Endothelial cell of umbilical vein (primary cell): Measurements from ENCODE around the gene SLC10A4. TPM values are rescaled to one million over a fixed set of nuclear protein-coding genes. Genes with fewer than 3 reads are reported as not detected.

ENCODE experiments used
- Bru-seq: library from RNA; stranded (reverse); fragments of 400-500 nt; gene quantifications from one replicate; lab custom pipeline; 2021; lab: Mats Ljungman, UMichigan
- BruChase-seq, 2 experiments: library from RNA; stranded (reverse); fragments of 400-500 nt; gene quantifications; one replicate each; lab custom pipeline; 2021; lab: Mats Ljungman, UMichigan
- BruUV-seq: library from RNA; stranded (reverse); fragments of 400-500 nt; replicated peaks from 2 replicates; lab custom pipeline; 2021; lab: Mats Ljungman, UMichigan
- CTCF ChIA-PET: fragments of 300-600, 350-600 bp; sonication (Branson Sonifier 250); formaldehyde crosslinking; loops from one replicate; lab custom pipeline; 2021; ENCODE audit warnings: antibody characterized with exemption, inconsistent platforms; lab: Charles Lee
- POLR2A ChIA-PET: fragments of 300-600, 350-600 bp; sonication (Branson Sonifier 250); formaldehyde crosslinking; loops from one replicate; lab custom pipeline; 2021; ENCODE audit warnings: antibody characterized with exemption, inconsistent platforms; lab: Charles Lee
- DNase-seq: peaks from one replicate; pipeline ENCODE4 v3.0.0-alpha.2; 2011; ENCODE audit warnings: low read depth, low spot score
- FAIRE-seq: peaks from 2 replicates; lab custom pipeline; 2011; peaks lifted over from hg19 to GRCh38; lab: Jason Lieb, UNC
- H2AFZ ChIP-seq: 2 replicates; pipeline ENCODE4 v1.6.0; 2012; ENCODE audit warnings: low read depth, low read length, control low read depth, inconsistent platforms
- H3K27ac ChIP-seq: 2 replicates; pipeline ENCODE4 v1.5.1; 2011; ENCODE audit warnings: low read depth, mild to moderate bottlenecking, control low read depth, low read length, moderate library complexity; ENCODE audit not compliant: insufficient read depth
- H3K27me3 ChIP-seq, 2 experiments: 2 replicates each; pipeline versions ENCODE4 v1.6.0 to v1.6.1; 2011; ENCODE audit warnings: low read length in 2 of 2, mixed read lengths in 1 of 2; ENCODE audit not compliant: control insufficient read depth in 2 of 2, insufficient read depth in 2 of 2
- H3K36me3 ChIP-seq, 2 experiments: 2 replicates in 1 of 2; 3 replicates in 1 of 2; pipeline ENCODE4 v1.5.1; 2011; ENCODE audit warnings: low read length in 2 of 2, mild to moderate bottlenecking in 1 of 2, moderate library complexity in 1 of 2; ENCODE audit not compliant: control insufficient read depth in 2 of 2, insufficient read depth in 2 of 2; ENCODE audit errors: extremely low read depth in 1 of 2
- H3K4me1 ChIP-seq: 3 replicates; pipeline ENCODE4 v1.5.1; 2011; ENCODE audit warnings: mild to moderate bottlenecking, low read length; ENCODE audit not compliant: control insufficient read depth, insufficient read depth; ENCODE audit errors: extremely low read depth
- H3K4me2 ChIP-seq: 2 replicates; pipeline ENCODE4 v1.6.1; 2011; ENCODE audit warnings: low read length, control low read depth, mixed read lengths; ENCODE audit not compliant: insufficient read depth
- H3K4me3 ChIP-seq, 3 experiments: fragments of 200-600 bp in 1 of 3; sonication (generic), shearing (Covaris generic) in 1 of 3; replicated peaks in 1 of 3; 2 replicates each; pipeline ENCODE4 v1.5.1; 2011 to 2016; ENCODE audit warnings: control low read depth in 3 of 3, low read length in 3 of 3, mild to moderate bottlenecking in 2 of 3, inconsistent platforms in 1 of 3, low read depth in 1 of 3, moderate library complexity in 1 of 3; ENCODE audit not compliant: insufficient read depth in 1 of 3
- H3K79me2 ChIP-seq: 2 replicates; pipeline ENCODE4 v1.6.0; 2012; ENCODE audit warnings: low read length, inconsistent platforms; ENCODE audit not compliant: control insufficient read depth, insufficient read depth
- H3K9ac ChIP-seq: replicated peaks from 2 replicates; pipeline ENCODE3; 2011; ENCODE audit warnings: low read length, control low read depth; ENCODE audit not compliant: insufficient read depth; ENCODE audit errors: extremely low read depth
- H3K9me1 ChIP-seq: replicated peaks from 3 replicates; pipeline ENCODE4 v1.6.0; 2011; ENCODE audit warnings: mild to moderate bottlenecking, low read length; ENCODE audit not compliant: control insufficient read depth, insufficient read depth; ENCODE audit errors: extremely low read depth
- H3K9me3 ChIP-seq: replicated peaks from 2 replicates; pipeline ENCODE4 v1.5.1; 2012; ENCODE audit warnings: low read length, inconsistent platforms; ENCODE audit not compliant: control insufficient read depth, insufficient read depth
- H4K20me1 ChIP-seq: replicated peaks from 2 replicates; pipeline ENCODE3; 2011; ENCODE audit warnings: mild to moderate bottlenecking, low read length; ENCODE audit not compliant: control insufficient read depth, insufficient read depth; ENCODE audit errors: extremely low read depth
- EZH2 ChIP-seq: IDR thresholded peaks from 2 replicates; pipeline ENCODE4 v1.6.1; 2012; ENCODE audit warnings: borderline replicate concordance, low read depth, mild to moderate bottlenecking, moderate library complexity, low read length, inconsistent platforms; ENCODE audit not compliant: severe bottlenecking
- FOS ChIP-seq: IDR thresholded peaks from 2 replicates; pipeline ENCODE4 v1.6.1; 2011; ENCODE audit warnings: mild to moderate bottlenecking, low read length, moderate library complexity, borderline replicate concordance; ENCODE audit not compliant: insufficient read depth
- GATA2 ChIP-seq: IDR thresholded peaks from 2 replicates; pipeline ENCODE4 v1.7.0; 2011; ENCODE audit warnings: low read depth, mild to moderate bottlenecking, moderate library complexity, mixed read lengths, low read length; ENCODE audit not compliant: insufficient read length, insufficient read depth
- JUN ChIP-seq: IDR thresholded peaks from 2 replicates; pipeline ENCODE4 v1.6.1; 2011; ENCODE audit warnings: borderline replicate concordance, low read depth; ENCODE audit not compliant: insufficient read length, insufficient read depth
- MAX ChIP-seq: IDR thresholded peaks from 2 replicates; pipeline ENCODE4 v1.6.1; 2011; ENCODE audit not compliant: insufficient read depth, insufficient read length
- MYC ChIP-seq: IDR thresholded peaks from one replicate; pipeline ENCODE4 v1.6.1; 2011; ENCODE audit warnings: mild to moderate bottlenecking, low read depth, low read length
- POLR2A ChIP-seq: IDR thresholded peaks from 2 replicates; pipeline ENCODE4 v1.6.1; 2012; ENCODE audit warnings: low read depth, mild to moderate bottlenecking, control low read depth, low read length
- POLR2AphosphoS5 ChIP-seq: IDR thresholded peaks from 2 replicates; pipeline ENCODE4 v1.6.1; 2012; ENCODE audit warnings: low read depth, mild to moderate bottlenecking, control low read depth, low read length, moderate library complexity; ENCODE audit not compliant: insufficient read depth
- dilution Hi-C: fragments of 300-500 bp; cut with MboI; formaldehyde crosslinking; loops from one replicate; pipeline ENCODE4 v1.15.0; 2019; ENCODE audit warnings: low sequenced_read_pairs; ENCODE audit not compliant: extremely low pct_ligation_motif_present
- intact Hi-C: fragments of 100-400 bp; cut with micrococcal nuclease; formaldehyde crosslinking; loops from one replicate; pipeline ENCODE4 v1.10.0; 2022
- long read RNA-seq: library from polyadenylated mRNA; stranded (forward); transcript quantifications from one replicate; pipeline ENCODE4 v2.0.0, GENCODE V29; 2021
- polyA minus RNA-seq, 3 experiments: library from RNA; depleted of rRNA, polyadenylated mRNA; stranded (reverse); fragments of >200 nt; gene quantifications; 1 replicate in 1 of 3; 2 replicates in 2 of 3; pipeline ENCODE4 v1.2.3, GENCODE V29; 2011
- polyA plus RNA-seq, 4 experiments: library from polyadenylated mRNA; depleted of rRNA in 3 of 4; stranded (reverse) in 3 of 4; unstranded in 1 of 4; fragments of >200 nt; gene quantifications; 2 replicates each; pipeline versions ENCODE4 v1.2.1 to v1.2.3, GENCODE V29; 2011 to 2012; ENCODE audit warnings: missing spikeins in 1 of 4
- total RNA-seq: library from RNA; stranded (reverse); gene quantifications from 2 replicates; pipeline ENCODE4 v1.2.3, GENCODE V29; 2021
- TF ChIP-seq, protein P1 (sequence below), 2 donors: IDR thresholded peaks; 1 replicate in 1 of 2; 2 replicates in 1 of 2; pipeline ENCODE4 v1.5.1; 2011; ENCODE audit warnings: low read length in 2 of 2, mild to moderate bottlenecking in 2 of 2, moderate library complexity in 2 of 2, control low read depth in 1 of 2, inconsistent platforms in 1 of 2, low read depth in 1 of 2; ENCODE audit not compliant: insufficient read depth in 1 of 2; ENCODE audit errors: extremely low read depth in 1 of 2

The SLC10A4 gene
- total RNA-seq (0.18 TPM in 1 of 2 replicates, not detected in the other), polyA plus RNA-seq (0.06 and 0.13 TPM in 2 replicates), polyA minus RNA-seq (not detected in 2 replicates), Bru-seq, nascent RNA (percentile 18 among the genes with signal in this experiment), BruChase-seq, experiment 1, labeled RNA remaining after a 6-hour chase (percentile 22 among the genes with signal in this experiment), BruChase-seq, experiment 2, labeled RNA remaining after a 2-hour chase (percentile 32 among the genes with signal in this experiment)
- polyA plus RNA-seq (2011; cell fraction: cytosol; rRNA removed): 0.04 TPM in 1 of 2 replicates, not detected in the other
- 0.24 TPM in 2 replicates for polyA plus RNA-seq (2011; cell fraction: nucleus; rRNA removed)
- not detected in 2 replicates for polyA plus RNA-seq (2012)
- polyA minus RNA-seq (2011; cell fraction: cytosol; rRNA and poly(A)+ RNA removed): not detected
- polyA minus RNA-seq (2011; cell fraction: nucleus; rRNA and poly(A)+ RNA removed): not detected in 2 replicates
- long read RNA-seq: 0 reads

- ChIA-PET POLR2A (no interaction called here), CTCF (no interaction called here)
Measured at GRCh38 chr4:48483006-48483776, at the start of gene SLC10A4. TSS of gene SLC10A4 (plus strand) at chr4:48483343. CDS start at chr4:48483562, 219 bp downstream.

DNA sequence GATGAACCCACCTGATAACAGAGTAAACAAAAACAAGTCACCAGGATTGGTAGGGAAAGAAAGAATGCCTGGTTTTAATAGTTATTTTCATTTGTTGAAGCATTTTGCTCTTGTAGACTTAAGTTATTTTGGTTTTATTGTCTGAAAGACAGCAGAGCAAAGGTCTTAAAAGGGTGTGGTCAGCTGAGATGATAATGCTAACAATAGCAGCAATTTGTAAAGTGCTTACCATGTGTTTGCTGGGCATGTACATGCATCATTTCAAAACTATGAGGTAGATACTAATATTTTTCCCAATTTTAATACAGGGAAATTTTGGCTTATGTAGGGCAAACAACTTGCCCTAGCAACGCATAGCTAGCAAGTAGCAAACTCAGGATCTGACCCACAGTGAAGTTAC, 46.8 kb upstream of the SLC10A4 start:
- H3K9me1 ChIP-seq: no peaks in the 10 kb centered on the region
- no peaks in the 10 kb centered on the region for H3K4me1 ChIP-seq
- H2AFZ ChIP-seq: no peak overlapping the region
- no peaks in the 10 kb centered on the region for H4K20me1 ChIP-seq
- no TSS peak for BruUV-seq
- H3K79me2 ChIP-seq: no peaks in the 10 kb centered on the region
- H3K27ac ChIP-seq: no peak overlapping the region
- dilution Hi-C loops: no loop called here
- FAIRE-seq (no peak), DNase-seq (no peak)
- no peak overlapping the region for H3K4me3 ChIP-seq
- intact Hi-C loops: no loop called here
- no peaks in the 10 kb centered on the region for H3K9me3 ChIP-seq
- TF ChIP-seq EZH2 (no peak), GATA2 (no peak), POLR2A (no peak), MYC (no peak), FOS (no peak), MAX (no peak), JUN (no peak), POLR2AphosphoS5 (no peak)
- TF ChIP-seq, protein P1, sequence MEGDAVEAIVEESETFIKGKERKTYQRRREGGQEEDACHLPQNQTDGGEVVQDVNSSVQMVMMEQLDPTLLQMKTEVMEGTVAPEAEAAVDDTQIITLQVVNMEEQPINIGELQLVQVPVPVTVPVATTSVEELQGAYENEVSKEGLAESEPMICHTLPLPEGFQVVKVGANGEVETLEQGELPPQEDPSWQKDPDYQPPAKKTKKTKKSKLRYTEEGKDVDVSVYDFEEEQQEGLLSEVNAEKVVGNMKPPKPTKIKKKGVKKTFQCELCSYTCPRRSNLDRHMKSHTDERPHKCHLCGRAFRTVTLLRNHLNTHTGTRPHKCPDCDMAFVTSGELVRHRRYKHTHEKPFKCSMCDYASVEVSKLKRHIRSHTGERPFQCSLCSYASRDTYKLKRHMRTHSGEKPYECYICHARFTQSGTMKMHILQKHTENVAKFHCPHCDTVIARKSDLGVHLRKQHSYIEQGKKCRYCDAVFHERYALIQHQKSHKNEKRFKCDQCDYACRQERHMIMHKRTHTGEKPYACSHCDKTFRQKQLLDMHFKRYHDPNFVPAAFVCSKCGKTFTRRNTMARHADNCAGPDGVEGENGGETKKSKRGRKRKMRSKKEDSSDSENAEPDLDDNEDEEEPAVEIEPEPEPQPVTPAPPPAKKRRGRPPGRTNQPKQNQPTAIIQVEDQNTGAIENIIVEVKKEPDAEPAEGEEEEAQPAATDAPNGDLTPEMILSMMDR (IDR thresholded peaks at IDR 0.05; ENCODE audit: extremely low read depth in 1 of 2, insufficient read depth in 1 of 2, low read depth in 1 of 2, low read length in 2 of 2): no peak
- no peak overlapping the region for H3K9ac ChIP-seq
- peaks cover 0 to 3% of the 10 kb centered on the region in 2 experiments for H3K27me3 ChIP-seq
- ChIA-PET POLR2A (no interaction called here), CTCF (interaction anchor here (1.1 kb wide), 1 partner anchor 9 kb away, joined by 5 read pairs; no protein-coding TSS in a partner anchor)
- H3K36me3 ChIP-seq: no peaks in the 10 kb centered on the region
- H3K4me2 ChIP-seq: no peak overlapping the region

More at GRCh38 chr4:48483006-48483776, at the start of gene SLC10A4:
- intact Hi-C loops (no loop called here), dilution Hi-C loops (no loop called here)
- H3K4me3 ChIP-seq: no peak within 1 kb of the TSS
- no peak within 1 kb of the TSS for H3K27ac ChIP-seq
- no peaks in the 10 kb centered on the region for H3K4me1 ChIP-seq
- BruUV-seq: no TSS peak
- FAIRE-seq: no peak
- no peaks in the 10 kb centered on the region for H4K20me1 ChIP-seq
- DNase-seq: no peak
- no peak for TF ChIP-seq POLR2A
- H3K4me2 ChIP-seq: no peak within 1 kb of the TSS
- peaks cover 51 to 70% of the 10 kb centered on the region in 2 experiments for H3K27me3 ChIP-seq
- H3K9me1 ChIP-seq: no peaks in the 10 kb centered on the region
- H3K9ac ChIP-seq: no peak within 1 kb of the TSS
- H3K9me3 ChIP-seq: no peaks in the 10 kb centered on the region
- H2AFZ ChIP-seq: peak within 1 kb of the TSS; percentile 39
- no peaks in the 10 kb centered on the region for H3K79me2 ChIP-seq
- no peaks in the 10 kb centered on the region for H3K36me3 ChIP-seq
